ENCODE data around the gene DHX35. TPM values are rescaled to one million over a fixed set of nuclear protein-coding genes. Genes with fewer than 3 reads are reported as not detected.

Gene DHX35
- total RNA-seq, 1 donor from 2014 or later = 6.3 TPM

DNA sequence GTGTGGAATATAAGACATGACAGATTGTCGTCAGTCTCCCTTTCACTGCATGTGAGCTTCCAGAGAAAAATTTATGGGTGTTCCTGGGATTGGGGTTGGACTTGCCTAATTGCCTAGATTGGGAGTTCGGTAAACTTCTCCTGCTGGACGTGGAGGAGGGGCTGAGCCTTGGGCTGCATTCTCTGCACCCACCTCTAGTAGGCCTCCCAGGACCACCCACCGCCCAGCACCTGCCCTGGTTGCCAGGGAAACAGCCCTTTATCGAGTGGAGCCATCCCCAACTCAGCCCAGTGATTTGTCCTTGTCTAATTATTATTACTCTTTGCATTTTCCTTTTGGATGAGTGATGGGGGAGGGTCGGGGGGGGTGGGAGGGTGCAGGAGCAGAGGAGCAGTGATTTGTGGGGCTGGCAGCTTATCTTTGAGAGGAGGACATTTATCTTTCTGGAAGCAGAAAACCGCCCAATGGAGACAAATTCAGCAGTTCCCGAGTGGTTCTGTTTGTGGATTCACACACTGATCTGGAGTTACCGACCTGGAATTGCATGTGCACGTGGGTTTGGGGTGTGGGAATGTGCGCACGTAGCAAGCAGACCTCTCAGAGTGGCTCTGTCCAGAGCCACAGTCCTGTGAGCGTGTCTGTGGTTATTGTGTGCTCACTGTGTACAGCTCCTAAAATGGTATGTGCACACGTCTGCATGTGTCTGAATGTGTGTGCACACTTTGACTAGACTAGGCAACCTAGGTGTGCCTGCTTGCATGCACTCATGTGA, 104.5 kb downstream of the DHX35 start:
- no peak for ATAC-seq

- ATAC-seq = no peak
These were observed 105.5 kb downstream of the DHX35 start for GRCh38 chr20:39067526-39068216.

DNA sequence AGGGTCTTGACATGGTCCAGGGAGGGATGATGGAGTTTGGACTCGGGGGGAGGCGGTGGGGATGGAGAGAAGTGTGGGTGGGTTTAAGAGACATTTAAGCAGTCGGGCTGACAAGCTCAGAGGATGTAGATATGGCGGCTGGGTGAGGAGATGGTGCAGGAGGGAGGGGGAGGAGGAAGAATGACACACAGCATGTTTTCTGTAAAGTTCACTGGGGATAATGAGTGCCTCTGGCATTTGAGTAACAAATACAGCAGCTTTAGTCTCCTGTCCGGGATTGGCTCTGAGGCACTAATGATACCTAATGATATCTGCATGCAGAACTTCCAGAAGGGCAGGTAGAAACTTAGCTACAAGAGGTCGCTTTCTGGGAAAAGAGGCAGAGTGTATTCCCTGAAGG, 107.8 kb downstream of the DHX35 start:
- ATAC-seq = peak; percentile 67

DNA sequence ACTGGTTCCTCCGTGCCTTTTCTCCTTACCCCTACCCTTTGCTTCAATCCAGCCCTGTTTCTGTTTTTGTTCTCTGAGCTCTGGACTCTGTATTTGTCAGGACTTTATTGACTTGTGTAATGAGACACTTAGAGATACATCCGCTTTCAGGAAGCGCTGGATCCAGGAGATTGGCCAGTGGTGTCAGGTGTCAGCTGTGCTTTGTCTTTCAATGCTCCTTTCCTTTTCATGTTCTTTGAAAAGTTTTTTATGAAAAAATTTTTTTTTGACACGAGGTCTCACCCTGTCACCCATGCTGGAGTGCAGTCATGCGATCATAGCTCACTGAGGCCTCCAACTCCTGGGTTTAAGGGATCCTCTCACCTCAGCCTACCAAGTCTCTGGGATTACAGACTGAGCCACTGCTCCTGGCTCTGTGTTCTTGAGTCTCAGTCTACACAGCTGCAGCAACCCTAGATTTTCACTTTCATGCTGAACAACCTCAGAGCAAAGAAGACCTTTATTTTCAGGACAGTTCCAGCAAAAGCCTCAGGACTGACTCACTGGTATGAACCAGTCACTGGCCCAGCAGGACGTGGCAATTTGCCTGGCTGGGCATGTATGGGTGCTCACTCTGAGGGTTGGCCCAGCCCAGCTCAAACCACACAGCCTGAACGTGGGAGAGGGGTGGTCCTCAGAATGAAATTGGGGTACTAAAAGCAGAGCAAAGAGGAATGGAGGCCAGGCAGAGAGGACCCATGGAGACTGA, 108.5 kb downstream of the DHX35 start:
- ATAC-seq = peak; percentile 70

GRCh38 chr20:39072132-39072531, 110.0 kb downstream of the DHX35 start:
- no peak for ATAC-seq

DNA sequence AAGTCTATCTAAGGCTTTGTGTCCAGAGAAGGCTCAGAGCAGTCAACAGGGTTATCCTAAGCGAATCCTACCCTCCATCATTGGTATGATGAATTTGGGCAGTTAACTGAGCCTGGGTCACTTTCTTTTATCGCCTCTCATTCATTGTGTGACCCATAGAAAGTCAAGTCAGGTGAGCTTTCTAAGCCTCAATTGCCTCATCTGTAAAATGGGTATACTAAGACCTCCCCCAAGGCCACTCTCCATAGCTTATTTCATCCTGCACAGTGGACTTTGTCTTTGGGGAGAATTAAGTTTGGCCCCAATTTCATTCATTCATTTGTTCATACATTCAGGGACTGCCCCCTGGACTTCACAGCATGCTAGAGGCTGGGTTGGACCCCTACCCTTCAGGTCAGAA, 110.5 kb downstream of the DHX35 start:
- no peak for ATAC-seq

DNA sequence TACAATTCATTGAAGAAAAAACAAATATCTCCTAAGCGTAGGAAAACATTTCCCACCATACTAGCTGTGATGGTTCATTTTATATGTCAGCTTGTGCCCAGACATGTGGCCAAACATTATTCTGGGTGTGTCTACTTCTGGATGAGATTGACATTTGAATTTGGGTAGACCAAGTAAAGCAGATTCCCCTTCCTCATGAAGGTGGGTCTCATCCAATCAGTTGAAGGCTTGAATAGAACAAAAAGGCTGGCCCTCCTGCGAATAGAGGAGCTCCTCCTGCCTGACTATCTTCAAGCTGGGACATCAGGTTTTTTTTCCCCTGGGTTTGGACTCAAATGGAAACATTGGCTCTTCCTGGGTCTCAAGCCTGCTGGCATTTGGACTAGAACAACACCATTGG, 113.6 kb downstream of the DHX35 start:
- no peak for ATAC-seq

GRCh38 chr20:39076958-39077357, 114.8 kb downstream of the DHX35 start:
- no peak for ATAC-seq

GRCh38 chr20:39080326-39080725, 118.2 kb downstream of the DHX35 start:
- ATAC-seq = no peak

DNA sequence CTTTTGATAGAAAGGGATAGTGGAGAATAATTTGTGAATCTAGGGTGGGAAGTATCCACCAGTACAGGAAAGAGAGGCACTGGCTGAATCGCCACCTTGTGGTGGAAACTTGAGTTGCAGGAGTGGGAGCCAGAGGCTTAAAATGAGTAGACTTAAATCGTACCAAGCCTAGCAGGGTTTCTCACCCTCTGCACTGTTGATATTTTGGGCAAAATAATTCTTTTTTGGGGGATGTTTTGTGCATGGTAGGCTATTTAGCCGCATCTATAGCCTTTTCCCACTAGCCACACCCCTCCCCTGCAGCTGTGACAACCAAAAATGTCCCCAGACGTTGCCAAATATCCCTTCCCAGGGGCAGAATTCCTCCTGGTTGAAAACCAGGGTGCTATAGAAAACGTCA, 119.1 kb downstream of the DHX35 start:
- ATAC-seq = peak; percentile 66

GRCh38 chr20:39082622-39083398, 120.7 kb downstream of the DHX35 start:
- peak; percentile 8 for ATAC-seq

GRCh38 chr20:39083761-39084160, 121.6 kb downstream of the DHX35 start:
- ATAC-seq = no peak

DNA sequence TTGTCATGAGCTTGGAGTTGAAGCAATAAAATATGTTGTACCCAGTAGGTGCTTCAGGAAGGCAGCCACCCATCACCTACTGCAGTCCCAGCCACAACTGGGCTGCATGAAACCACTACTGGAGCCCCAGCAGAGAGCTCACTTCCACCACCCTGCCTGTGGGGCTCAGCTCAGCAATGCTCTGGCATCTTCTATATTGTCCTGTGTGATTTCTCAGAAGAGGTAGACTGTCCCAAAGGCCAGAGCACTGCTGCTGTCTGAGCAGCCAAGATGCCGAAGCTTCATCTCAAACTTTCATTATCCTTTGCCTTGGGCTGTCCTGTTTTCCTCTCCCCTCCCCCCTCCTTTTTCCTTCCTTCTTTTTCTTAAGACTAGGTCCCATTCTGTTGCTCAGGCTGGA, 126.9 kb downstream of the DHX35 start:
- no peak for ATAC-seq

Other genes starting within 250 kb of the DHX35 start
- not detected for gene SLC32A1, start 237.9 kb upstream of the DHX35 start, total RNA-seq
- 6.0 TPM for gene ACTR5, start 213.9 kb upstream of the DHX35 start, total RNA-seq
- gene PPP1R16B, start 156.6 kb upstream of the DHX35 start, total RNA-seq = 2.3 TPM
- gene FAM83D, start 35.9 kb upstream of the DHX35 start, total RNA-seq = 67.0 TPM